Ishikawa (cell line): ENCODE data around the gene CLGN.
A peak's percentile ranks its signal among the peaks of the same experiment; 100 is the strongest.

Experiments
- CEBPB ChIP-seq: IDR thresholded peaks from 2 replicates; pipeline ENCODE4 v1.6.1; 2012
- CREB1 ChIP-seq: IDR thresholded peaks from 2 replicates; pipeline ENCODE4 v1.6.1; 2012; ENCODE audit warnings: low read depth
- EGR1 ChIP-seq: IDR thresholded peaks from 2 replicates; pipeline ENCODE4 v1.6.1; 2012
- EP300 ChIP-seq: IDR thresholded peaks from 2 replicates; pipeline ENCODE4 v1.6.1; 2012; ENCODE audit warnings: borderline replicate concordance
- FOXM1 ChIP-seq: IDR thresholded peaks from 2 replicates; pipeline ENCODE4 v1.6.1; 2012; ENCODE audit warnings: low read depth, borderline replicate concordance
- MAX ChIP-seq: IDR thresholded peaks from 2 replicates; pipeline ENCODE4 v1.6.1; 2012
- NFIC ChIP-seq: IDR thresholded peaks from 2 replicates; pipeline ENCODE4 v1.6.1; 2012
- RAD21 ChIP-seq: IDR thresholded peaks from 2 replicates; pipeline ENCODE4 v1.6.1; 2012; ENCODE audit warnings: low read depth
- REST ChIP-seq: IDR thresholded peaks from 2 replicates; pipeline ENCODE4 v1.6.1; 2012; ENCODE audit warnings: low read depth, mild to moderate bottlenecking
- TAF1 ChIP-seq: IDR thresholded peaks from 2 replicates; pipeline ENCODE4 v1.6.1; 2012; ENCODE audit warnings: low read depth, mild to moderate bottlenecking
- TCF12 ChIP-seq: IDR thresholded peaks from 2 replicates; pipeline ENCODE4 v1.6.1; 2012; ENCODE audit warnings: low read depth
- TEAD4 ChIP-seq: IDR thresholded peaks from 2 replicates; pipeline ENCODE4 v1.6.1; 2012
- USF1 ChIP-seq: IDR thresholded peaks from 2 replicates; pipeline ENCODE4 v1.6.1; 2012
- YY1 ChIP-seq: IDR thresholded peaks from 2 replicates; pipeline ENCODE4 v1.6.1; 2012; ENCODE audit warnings: low read depth
- ZBTB7A ChIP-seq: IDR thresholded peaks from 2 replicates; pipeline ENCODE4 v1.6.1; 2012; ENCODE audit warnings: low read depth

The CLGN gene

GRCh38 chr4:140382732-140383131, 44.7 kb downstream of the CLGN start:
- no peak for TF ChIP-seq NFIC
- no peak for TF ChIP-seq TAF1
- TF ChIP-seq FOXM1: no peak
- TF ChIP-seq MAX: no peak
- no peak for TF ChIP-seq CEBPB
- TF ChIP-seq EGR1: no peak
- no peak for TF ChIP-seq RAD21
- no peak for TF ChIP-seq EP300
- no peak for TF ChIP-seq REST

- peak; percentile 97 for TF ChIP-seq CEBPB
- TF ChIP-seq TCF12: no peak
- 0 out of 2 replicates have a peak, but pooled peaks have one; percentile 19 for TF ChIP-seq TEAD4
- no peak for TF ChIP-seq USF1
- no peak for TF ChIP-seq REST
Observed at GRCh38 chr4:140374130-140374477, 53.3 kb downstream of the CLGN start.

- TF ChIP-seq TCF12 (peak; percentile 5), YY1 (no peak), CEBPB (no peak), NFIC (no peak), EGR1 (peak; percentile 87), MAX (no peak; the same call in 1 of the 2 replicates), REST (no peak; the same call in 1 of the 2 replicates), USF1 (no peak), ZBTB7A (no peak), CREB1 (peak; percentile 52; the same call in 1 of the 2 replicates), FOXM1 (no peak), RAD21 (no peak), EP300 (no peak), TEAD4 (no peak), TAF1 (peak; percentile 75)
Observed at GRCh38 chr4:140373328-140374129, 53.9 kb downstream of the CLGN start, which contains the start of gene SCOC. Gene SCOC, plus strand, starts transcription at chr4:140373646. Its CDS starts 5,525 bp downstream, at chr4:140379171.

GRCh38 chr4:140372751-140373327, 54.6 kb downstream of the CLGN start:
- TF ChIP-seq FOXM1 (peak; percentile 46; the same call in 1 of the 2 replicates), MAX (no peak), REST (no peak), CEBPB (no peak), YY1 (no peak), TCF12 (no peak)
